ENCODE data around the gene FOSL1.

- TF ChIP-seq, protein P1, sequence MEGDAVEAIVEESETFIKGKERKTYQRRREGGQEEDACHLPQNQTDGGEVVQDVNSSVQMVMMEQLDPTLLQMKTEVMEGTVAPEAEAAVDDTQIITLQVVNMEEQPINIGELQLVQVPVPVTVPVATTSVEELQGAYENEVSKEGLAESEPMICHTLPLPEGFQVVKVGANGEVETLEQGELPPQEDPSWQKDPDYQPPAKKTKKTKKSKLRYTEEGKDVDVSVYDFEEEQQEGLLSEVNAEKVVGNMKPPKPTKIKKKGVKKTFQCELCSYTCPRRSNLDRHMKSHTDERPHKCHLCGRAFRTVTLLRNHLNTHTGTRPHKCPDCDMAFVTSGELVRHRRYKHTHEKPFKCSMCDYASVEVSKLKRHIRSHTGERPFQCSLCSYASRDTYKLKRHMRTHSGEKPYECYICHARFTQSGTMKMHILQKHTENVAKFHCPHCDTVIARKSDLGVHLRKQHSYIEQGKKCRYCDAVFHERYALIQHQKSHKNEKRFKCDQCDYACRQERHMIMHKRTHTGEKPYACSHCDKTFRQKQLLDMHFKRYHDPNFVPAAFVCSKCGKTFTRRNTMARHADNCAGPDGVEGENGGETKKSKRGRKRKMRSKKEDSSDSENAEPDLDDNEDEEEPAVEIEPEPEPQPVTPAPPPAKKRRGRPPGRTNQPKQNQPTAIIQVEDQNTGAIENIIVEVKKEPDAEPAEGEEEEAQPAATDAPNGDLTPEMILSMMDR (conservative IDR thresholded peaks at IDR 0.05; ENCODE audit: low read depth in 2 of 2), result no peak
- TF ChIP-seq EZH2phosphoT487 (IDR thresholded peaks at IDR 0.05; ENCODE audit: unreplicated experiment) (no peak), EZH2 (IDR thresholded peaks at IDR 0.05; ENCODE audit: low read depth, unreplicated experiment) (no peak), REST (IDR thresholded peaks at IDR 0.05; ENCODE audit: unreplicated experiment) (no peak), CREB1 (CRISPR knock-in tag; IDR thresholded peaks at IDR 0.05; ENCODE audit: low read depth) (no peak), POLR2AphosphoS5 (IDR thresholded peaks at IDR 0.05; ENCODE audit: low read depth) (no peak), ZNF331 (CRISPR knock-in tag; IDR thresholded peaks at IDR 0.05; ENCODE audit: low read depth) (no peak), JUNB (IDR thresholded peaks at IDR 0.05; ENCODE audit: unreplicated experiment) (no peak), ZNF114 (CRISPR knock-in tag; IDR thresholded peaks at IDR 0.05) (no peak), NANOG (IDR thresholded peaks at IDR 0.05; ENCODE audit: borderline replicate concordance) (no peak), ZNF462 (CRISPR knock-in tag; IDR thresholded peaks at IDR 0.05) (no peak)
- TF ChIP-seq, protein P2, sequence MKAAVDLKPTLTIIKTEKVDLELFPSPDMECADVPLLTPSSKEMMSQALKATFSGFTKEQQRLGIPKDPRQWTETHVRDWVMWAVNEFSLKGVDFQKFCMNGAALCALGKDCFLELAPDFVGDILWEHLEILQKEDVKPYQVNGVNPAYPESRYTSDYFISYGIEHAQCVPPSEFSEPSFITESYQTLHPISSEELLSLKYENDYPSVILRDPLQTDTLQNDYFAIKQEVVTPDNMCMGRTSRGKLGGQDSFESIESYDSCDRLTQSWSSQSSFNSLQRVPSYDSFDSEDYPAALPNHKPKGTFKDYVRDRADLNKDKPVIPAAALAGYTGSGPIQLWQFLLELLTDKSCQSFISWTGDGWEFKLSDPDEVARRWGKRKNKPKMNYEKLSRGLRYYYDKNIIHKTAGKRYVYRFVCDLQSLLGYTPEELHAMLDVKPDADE (IDR thresholded peaks at IDR 0.05), result no peak
These were observed 45.0 kb downstream of the FOSL1 start for GRCh38 chr11:65854852-65855837.

Data from GM23338 (cell line).